ENCODE data around the gene CTNND1.
"Not testable (repeated sequence)": the region's sequence is repeated elsewhere in the genome, so short reads cannot be mapped to it uniquely, and the experiment has no call there.

Gene CTNND1

DNA sequence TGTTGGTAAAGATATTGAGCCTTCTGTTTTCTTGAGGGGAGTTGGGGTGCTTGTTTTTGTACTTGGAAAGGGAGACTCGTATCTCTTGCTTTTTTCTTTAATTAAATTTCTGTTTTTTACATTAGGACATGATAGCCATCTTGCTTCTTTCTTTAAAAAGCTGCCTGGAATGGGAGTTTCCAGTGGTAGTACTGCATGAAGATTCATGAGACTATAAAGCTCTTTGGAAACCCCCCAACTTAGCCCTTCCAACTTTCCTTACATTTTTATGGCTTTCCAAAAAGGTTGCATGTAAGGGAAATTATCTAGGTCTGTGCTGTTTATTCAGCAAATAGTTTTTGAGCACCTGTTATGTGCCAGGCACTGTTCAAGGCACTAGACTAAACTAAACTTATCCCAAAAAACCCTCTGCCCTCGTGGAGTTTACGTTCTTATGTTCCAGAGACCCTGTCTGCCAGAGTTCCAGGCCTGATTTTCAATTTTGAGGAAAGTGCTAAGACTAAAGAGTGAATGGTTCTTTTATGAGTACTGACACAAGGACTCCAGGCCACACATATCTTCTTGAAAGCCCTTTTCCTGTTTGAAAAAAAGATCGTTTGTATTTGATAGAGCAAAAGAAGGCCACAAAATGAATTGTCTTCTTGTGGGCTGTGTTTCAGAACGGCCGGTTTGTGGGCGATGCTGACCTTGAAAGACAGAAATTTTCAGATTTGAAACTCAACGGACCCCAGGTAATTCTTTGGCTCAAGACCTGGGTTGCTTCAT lies 31.9 kb downstream of the CTNND1 start:
- no peak for DNase-seq

DNA sequence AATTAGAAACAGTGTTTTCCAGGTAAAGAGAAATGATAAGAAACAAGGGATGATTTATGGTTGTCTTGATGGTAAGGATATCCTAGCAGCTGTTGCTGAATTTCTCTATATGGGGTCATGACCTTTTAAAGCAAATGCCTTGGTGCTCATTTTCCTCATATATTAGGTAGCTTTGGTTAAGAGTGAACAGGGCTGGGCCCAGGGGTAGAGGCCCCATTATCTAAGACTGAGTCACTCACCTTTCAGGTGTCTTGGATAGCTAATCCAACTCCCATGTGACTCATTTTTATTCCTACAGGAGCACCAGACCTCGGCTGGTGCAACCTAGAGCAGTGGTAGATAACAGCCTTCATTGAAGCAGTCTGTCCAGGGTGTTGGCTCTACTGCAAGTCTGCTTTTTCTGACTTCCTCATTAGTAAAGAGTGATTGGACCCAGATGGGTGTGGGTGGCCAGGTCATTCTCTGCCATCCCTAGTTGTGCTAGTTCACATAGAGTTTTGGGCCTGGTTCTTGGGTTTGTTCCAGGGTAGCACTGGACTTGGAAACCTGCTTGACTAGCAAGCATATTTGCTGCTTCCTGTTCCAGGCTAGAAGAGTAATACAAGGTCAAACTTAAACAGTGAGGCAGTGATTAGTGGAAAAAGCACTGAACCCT lies 37.4 kb downstream of the CTNND1 start:
- no peak for DNase-seq

DNA sequence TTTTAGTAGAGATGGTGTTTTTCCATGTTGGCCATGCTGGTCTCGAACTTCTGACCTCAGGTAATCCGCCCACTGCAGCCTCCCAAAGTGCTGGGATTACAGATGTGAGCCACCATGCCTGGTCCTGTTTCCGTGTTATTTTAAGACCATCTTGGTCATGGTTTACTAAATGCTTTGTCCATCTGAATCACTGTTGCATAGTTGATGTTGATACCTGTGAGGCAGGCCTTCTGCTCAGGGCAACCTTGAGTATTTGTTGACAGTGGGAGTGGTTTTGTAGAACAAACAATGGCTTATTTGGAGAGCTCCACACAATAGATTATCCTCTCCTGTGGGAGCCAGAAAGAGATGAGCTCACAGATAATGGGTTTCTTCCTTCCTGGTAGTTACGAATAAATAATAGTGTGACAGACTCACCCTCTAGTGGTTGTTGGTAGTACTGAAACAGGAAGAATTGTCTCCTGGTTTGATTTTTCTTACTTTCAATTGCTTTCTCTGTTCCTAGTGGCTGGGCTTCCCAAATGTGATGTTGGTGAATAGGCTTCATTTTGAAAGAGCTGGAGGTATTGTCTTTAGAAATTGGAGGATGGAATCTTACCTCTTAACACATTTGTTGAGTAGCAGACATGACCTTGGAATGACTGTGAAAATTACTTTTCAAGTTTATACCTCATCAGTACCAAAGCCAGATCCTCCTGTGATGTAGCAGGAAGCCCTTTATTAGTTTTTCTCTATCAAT lies 39.0 kb downstream of the CTNND1 start:
- DNase-seq: no peak

DNA sequence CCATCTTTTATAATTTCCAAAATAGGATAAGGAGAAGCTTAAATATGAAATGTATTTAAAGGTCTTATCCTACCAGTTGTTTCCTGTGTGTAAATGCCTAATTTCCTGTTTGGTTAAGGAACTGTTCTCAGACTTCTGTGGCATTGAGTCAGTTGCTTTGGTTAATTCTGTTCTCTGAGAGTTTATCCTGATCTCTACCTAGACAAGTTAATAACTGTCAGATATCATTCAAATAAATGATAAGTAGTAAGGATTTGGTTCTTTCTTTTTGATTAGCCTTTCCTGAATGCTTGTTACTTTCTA lies 39.5 kb downstream of the CTNND1 start:
- no peak for DNase-seq

DNA sequence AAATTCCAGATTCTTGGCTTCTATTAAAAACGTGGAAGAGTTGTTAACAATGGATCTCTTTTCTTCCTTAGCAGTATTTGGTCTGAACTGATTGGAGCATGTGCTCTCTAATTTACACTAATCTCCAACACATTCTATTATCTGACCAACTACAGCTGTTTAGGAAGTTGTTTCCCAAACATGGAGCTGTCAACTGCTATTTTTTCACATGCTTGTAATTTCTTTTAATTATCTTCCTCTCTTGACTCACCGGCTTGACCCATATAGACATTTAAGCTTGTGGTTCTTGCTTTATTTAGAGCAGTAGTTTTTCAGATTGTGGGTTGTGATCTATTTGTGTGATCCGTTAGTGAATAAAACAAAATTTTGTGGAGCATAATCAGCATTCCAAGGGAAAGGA lies 40.8 kb downstream of the CTNND1 start:
- DNase-seq: no peak

DNA sequence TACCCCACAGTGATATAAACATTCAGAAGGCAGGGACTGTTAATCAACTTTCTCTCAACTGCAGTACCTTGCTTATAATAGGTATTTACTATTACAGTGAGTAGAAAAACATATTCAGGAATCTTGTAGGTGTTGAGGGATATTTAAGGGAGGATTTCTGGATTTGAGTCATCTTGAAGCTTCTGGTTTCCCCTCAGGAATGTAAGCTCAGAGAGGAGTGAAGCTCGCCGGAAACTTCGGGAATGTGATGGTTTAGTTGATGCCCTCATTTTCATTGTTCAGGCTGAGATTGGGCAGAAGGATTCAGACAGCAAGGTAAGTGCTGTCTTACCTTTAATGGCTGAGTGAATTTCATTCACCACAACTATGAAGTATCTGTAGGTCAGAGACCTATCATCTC lies 42.9 kb downstream of the CTNND1 start:
- no peak for DNase-seq

DNA sequence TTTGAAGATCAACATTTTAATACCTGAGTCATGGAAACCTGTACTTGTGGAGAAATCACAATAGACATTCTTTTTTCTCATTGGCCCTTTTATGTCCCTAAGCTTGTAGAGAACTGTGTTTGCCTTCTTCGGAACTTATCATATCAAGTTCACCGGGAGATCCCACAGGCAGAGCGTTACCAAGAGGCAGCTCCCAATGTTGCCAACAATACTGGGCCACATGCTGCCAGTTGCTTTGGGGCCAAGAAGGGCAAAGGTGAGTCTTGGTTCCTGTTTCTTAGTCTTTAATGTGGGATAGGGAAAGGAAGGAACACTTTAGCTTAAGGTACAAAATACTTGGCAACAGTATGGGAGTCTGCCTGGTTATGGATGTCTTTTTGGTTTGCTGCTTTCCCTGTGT lies 44.2 kb downstream of the CTNND1 start:
- DNase-seq: no peak

DNA sequence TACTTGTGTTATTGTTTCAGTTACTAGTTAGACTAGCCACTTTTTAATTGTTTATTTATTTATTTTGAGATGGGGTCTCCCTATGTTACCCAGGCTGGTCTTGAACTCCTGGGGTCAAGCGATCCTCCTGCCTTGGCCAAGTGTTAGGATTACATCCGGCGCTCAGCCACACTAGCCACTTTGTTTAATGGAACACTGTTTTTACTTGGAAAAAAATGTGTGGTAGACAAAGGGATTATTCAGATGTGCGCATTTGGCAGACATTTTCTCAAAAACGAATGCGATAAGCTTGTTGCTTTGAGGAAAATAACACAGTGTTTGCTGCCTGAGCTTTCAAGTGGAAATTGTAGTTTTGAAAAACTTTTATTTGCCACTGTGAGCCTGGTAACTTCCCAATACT lies 51.0 kb downstream of the CTNND1 start:
- DNase-seq: no peak

DNA sequence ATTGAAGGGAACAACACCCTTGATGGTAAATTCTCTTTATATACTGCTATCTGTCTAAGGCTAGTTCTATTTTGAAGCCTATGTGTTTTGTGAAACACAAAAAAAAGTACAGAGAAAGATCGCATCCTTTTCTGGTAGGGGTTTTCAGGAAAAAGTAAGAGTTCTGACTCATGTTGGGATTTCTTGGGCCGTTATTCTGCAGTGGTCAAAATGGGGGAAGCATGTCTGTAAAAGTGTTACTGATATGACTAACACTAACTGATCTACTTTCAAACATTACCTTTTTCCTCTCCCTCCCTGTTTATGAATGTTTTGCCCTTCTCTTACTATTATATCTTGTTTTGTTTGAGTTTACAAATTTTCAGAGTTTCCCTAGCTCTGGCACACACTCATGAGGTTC lies 53.9 kb downstream of the CTNND1 start:
- DNase-seq: no peak

DNA sequence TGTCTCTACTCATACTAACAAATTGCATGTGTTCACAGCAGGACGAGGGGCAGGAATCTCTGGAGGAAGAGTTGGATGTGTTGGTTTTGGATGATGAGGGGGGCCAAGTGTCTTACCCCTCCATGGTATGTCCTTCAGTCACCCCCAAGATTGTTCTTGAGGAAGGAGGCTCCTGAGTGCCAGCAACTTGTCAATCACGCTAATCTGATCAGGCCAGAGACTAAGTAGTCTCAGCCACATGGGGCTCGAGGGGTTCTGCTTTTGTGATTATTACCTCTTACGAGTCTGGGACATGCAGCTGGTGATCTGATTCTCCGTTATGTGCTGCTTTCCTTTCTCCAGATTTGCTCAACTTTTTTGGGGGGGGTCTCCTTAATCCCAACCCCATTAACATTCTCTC lies 54.3 kb downstream of the CTNND1 start:
- DNase-seq: no peak

DNA sequence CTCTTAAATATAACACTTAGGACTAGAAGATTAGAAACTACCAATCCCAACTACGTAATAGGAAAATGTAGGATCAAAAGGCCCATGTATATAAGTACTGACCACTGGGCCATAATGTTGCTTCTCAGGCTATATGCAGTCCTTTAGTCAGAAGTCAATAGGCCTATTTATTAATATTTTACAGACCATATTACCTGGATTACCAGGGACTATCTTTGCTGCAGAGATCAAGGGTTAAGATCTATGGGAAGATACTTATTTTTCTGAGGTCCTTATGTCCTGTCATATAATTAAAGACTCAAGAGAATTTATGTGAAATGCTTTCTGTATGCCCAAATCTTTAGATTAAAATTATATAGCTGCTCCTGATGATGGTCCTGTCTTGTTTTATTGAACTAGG lies 57.2 kb downstream of the CTNND1 start:
- DNase-seq: no peak

DNA sequence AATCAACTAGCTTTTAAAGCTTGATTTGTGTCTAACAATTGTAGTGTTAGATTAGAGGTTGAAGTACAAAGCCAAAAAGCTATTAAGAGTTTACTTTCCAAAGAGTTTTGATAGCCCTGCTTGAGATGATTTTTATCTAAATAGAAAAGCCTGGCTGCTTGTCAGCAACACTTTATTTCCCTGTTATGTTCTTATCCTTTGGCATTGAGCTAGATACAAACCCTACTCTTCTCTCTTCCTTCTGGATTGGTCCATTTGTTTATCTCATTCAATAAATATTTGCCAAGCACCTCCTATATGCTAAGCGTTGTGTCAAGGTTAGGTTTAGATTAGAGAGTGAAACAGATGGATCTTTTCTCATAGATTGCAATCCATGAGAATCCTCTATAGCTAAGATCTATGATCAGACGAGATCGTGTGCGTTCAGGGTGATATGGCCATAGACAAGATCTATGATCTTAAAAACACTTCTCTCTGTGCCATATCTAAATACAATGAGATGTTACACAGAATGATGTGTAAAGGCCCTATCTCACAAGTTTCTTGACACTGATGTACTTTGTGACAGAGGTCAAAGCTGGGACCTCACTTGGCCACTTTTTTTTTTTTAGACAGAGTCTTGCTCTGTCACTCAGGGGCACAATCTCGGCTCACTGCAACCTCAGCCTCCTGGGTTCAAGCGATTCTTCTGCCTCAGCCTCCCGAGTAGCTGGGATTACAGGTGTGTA lies 57.8 kb downstream of the CTNND1 start:
- no peak for DNase-seq

DNA sequence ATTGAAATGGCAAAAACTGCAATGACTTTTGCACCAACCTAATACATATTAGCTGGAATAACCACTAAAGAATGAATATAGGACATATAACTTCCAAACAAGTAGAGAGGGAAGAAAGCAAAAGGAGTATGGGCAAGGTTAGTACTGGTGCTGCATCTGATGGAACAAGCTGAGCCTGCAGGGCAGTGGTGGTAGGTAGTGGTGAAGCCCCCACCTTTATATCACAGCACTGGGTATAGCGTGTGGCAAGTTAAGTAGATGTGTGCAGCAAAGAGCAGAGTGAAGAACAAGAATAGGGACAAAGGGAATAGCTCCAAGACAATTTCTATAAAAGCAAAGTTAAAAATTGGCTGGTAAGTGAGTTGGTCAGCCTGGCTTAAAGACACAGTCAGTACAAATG lies 62.3 kb downstream of the CTNND1 start:
- no peak for DNase-seq

DNA sequence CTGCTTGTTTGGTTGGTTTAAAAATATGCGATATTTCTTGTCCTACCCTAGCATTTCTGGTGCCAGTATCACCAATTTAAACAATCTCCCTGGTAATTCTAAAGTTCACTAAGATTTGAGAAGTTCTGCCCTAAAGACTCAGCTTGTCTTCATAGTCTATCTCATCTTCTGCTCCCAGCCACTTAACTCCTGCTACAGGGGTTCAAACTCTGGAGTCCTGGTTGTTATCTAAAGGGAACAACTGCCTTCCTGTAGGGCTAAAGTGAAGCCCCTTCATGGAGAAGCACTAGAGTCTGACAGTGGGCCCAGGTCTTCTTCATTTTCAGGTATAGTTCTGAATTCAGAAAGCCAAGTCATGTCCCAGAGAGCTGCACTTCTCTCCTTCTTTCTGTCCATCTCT lies 73.2 kb downstream of the CTNND1 start:
- DNase-seq: no peak

DNA sequence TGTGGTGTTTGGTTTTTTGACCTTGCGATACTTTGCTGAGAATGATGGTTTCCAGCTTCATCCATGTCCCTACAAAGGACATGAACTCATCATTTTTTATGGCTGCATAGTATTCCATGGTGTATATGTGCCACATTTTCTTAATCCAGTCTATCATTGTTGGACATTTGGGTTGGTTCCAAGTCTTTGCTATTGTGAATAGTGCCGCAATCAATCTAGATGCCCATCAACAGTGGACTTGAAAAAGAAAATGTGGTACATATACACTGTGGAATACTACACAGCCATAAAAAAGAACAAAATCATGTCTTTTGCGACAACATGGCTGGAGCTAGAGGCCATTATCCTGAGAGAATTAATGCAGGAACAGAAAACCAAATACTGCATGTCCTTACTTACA lies 77.0 kb downstream of the CTNND1 start:
- DNase-seq: not testable (repeated sequence)

DNA sequence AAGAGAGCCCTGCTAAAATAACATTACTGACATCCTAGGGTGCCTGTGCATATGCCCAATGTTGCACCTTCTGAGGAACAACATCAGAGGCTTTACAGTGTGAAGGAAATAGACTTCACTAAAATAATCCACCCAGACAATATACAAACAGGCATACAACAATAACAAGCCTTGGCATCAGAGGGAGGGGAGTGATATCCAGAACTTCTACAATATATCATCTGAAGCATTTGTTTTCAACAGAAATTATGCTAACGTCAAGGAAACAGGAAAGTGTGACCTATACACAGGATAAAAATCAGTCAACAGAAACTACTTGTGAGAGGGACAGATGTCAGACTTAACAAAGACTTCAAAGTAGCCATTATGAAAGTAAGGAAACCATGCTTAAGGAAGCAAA lies 81.3 kb downstream of the CTNND1 start:
- no peak for DNase-seq

DNA sequence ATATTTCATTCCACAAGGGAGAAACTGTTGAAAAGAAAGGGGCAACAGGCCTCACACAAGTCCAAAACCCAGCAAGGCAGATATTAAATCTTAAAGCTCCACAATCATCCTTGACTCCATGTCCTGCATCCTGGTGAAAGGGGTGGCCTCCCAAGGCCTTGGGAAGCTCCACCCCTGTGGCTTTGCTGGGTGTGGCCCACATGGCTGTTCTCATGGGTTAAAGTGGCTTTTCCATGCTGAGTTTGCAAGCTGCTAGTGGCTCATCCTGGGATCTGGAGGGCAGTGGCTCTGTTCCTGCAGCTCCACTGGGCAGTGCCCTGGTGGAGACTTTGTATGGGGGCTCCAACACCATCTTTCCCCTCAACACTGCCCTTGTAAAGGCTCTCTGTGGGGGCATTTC lies 106.4 kb downstream of the CTNND1 start:
- DNase-seq: no peak

DNA sequence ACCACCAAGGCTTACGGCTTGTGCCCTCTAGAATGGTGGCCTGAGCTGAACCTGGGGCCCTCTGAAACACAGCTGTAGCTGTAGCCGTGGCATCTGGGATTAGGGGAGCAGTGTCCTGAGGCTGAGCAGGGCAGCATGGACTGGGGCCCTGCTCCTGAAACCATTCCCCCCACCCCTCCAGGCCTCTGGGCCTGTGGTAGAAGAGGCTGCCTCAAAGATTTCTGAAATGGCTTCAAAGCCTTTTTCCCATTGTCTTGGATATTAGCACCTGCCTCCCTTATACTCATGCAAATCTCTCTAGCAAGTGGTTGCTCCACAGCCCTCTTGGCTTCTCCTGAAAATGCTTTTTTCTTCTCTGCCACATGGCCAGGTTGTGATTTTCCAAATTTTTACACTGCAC lies 106.9 kb downstream of the CTNND1 start:
- DNase-seq: no peak
